GM19395 (cell line): ENCODE measurements around the gene ATG16L1.

ENCODE experiments used
- ATAC-seq: cut with Tn5 transposase; IDR thresholded peaks from one replicate; pipeline ENCODE4 v1.9.1; 2021; ENCODE audit warnings: mild to moderate bottlenecking, moderate library complexity; ENCODE audit not compliant: unreplicated experiment

ATG16L1 gene

GRCh38 chr2:233258211-233258610 lies 6.7 kb downstream of the ATG16L1 start:
- ATAC-seq = no peak

- no peak for ATAC-seq
Measured at GRCh38 chr2:233259730-233260129, 8.3 kb downstream of the ATG16L1 start.

GRCh38 chr2:233260661-233261060 lies 9.2 kb downstream of the ATG16L1 start:
- no peak for ATAC-seq

- peak; percentile 80 for ATAC-seq
Measured at GRCh38 chr2:233261819-233262555, 10.5 kb downstream of the ATG16L1 start.

GRCh38 chr2:233262562-233262961 lies 11.1 kb downstream of the ATG16L1 start:
- no peak for ATAC-seq

- no peak for ATAC-seq
Measured at GRCh38 chr2:233263045-233263570, 11.6 kb downstream of the ATG16L1 start.

- ATAC-seq = no peak
Measured at GRCh38 chr2:233264667-233265066, 13.2 kb downstream of the ATG16L1 start.

- no peak for ATAC-seq
Measured at GRCh38 chr2:233265899-233266431, 14.5 kb downstream of the ATG16L1 start.

GRCh38 chr2:233266481-233266880 lies 15.0 kb downstream of the ATG16L1 start:
- no peak for ATAC-seq

GRCh38 chr2:233267516-233268245 lies 16.2 kb downstream of the ATG16L1 start:
- ATAC-seq = peak; percentile 84

- no peak for ATAC-seq
Measured at GRCh38 chr2:233270366-233270765, 18.9 kb downstream of the ATG16L1 start.

GRCh38 chr2:233270951-233271350 lies 19.5 kb downstream of the ATG16L1 start:
- ATAC-seq = no peak

GRCh38 chr2:233271693-233272092 lies 20.2 kb downstream of the ATG16L1 start:
- no peak for ATAC-seq

- ATAC-seq = no peak
Measured at GRCh38 chr2:233273120-233273519, 21.6 kb downstream of the ATG16L1 start.

- no peak for ATAC-seq
Measured at GRCh38 chr2:233275223-233275622, 23.8 kb downstream of the ATG16L1 start.

- ATAC-seq = no peak
Measured at GRCh38 chr2:233278921-233279320, 27.4 kb downstream of the ATG16L1 start.

GRCh38 chr2:233280114-233280693 lies 28.7 kb downstream of the ATG16L1 start:
- ATAC-seq = no peak

GRCh38 chr2:233281553-233281952 lies 30.1 kb downstream of the ATG16L1 start:
- ATAC-seq = no peak

GRCh38 chr2:233281992-233282603 lies 30.6 kb downstream of the ATG16L1 start:
- no peak for ATAC-seq

- ATAC-seq = no peak
Measured at GRCh38 chr2:233285921-233286320, 34.4 kb downstream of the ATG16L1 start.

GRCh38 chr2:233287871-233288270 lies 36.4 kb downstream of the ATG16L1 start:
- ATAC-seq = no peak
